ENCODE measurements around the gene ORM1. TPM values are rescaled to one million over a fixed set of nuclear protein-coding genes. Genes with fewer than 3 reads are reported as not detected.

ORM1 gene
- total and polyA plus RNA-seq, 2 donors (not counting 3 experiments of a cell fraction or from before 2014, with no cell fraction given), result not detected

DNA sequence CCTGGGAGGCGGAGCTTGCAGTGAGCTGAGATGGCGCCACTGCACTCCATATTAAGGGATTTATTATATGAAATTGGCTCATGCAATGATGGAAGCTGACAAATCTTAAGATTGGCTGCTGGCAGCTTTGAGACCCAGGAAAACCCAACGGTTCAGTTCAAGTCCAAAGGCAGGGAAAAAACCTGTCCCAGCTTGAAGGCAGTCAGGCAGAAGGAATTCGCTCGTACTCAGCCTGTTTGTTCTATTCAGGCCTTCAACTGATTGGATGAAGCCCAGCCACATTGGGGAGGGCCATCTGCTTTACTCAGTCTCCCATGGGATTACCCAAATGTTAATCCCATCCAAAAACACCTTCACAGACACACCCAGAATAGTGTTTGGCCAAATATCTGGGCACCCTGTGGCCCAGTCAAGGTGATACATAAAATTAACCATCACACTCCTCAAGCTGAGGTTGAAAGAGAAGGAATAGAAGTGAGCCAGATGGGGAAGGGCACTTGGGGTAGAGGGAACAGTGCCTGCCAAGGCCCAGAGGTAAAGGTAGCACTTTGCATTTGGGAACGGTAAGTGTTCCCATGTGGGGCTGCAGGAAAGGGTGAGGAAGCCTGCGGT lies 8.5 kb upstream of the ORM1 start:
- no peak overlapping the region for H3K4me3 ChIP-seq (replicated peaks in 1 of 3; ENCODE audit: insufficient read depth in 1 of 3, low read depth in 1 of 3, low read length in 3 of 3)
- H3K79me2 ChIP-seq (ENCODE audit: control insufficient read depth, insufficient read depth, low read length), result no peaks in the 10 kb centered on the region
- peaks cover 0 to 3% of the 10 kb centered on the region in 2 experiments for H3K27me3 ChIP-seq (ENCODE audit: control insufficient read depth in 2 of 2, insufficient read depth in 2 of 2, low read length in 2 of 2)
- peaks cover 0 to 2% of the 10 kb centered on the region in 2 experiments for H3K36me3 ChIP-seq (ENCODE audit: control insufficient read depth in 2 of 2, extremely low read depth in 1 of 2, insufficient read depth in 2 of 2, low read length in 2 of 2)
- POLR2A ChIA-PET, result no interaction called here
- TF ChIP-seq, protein P1, sequence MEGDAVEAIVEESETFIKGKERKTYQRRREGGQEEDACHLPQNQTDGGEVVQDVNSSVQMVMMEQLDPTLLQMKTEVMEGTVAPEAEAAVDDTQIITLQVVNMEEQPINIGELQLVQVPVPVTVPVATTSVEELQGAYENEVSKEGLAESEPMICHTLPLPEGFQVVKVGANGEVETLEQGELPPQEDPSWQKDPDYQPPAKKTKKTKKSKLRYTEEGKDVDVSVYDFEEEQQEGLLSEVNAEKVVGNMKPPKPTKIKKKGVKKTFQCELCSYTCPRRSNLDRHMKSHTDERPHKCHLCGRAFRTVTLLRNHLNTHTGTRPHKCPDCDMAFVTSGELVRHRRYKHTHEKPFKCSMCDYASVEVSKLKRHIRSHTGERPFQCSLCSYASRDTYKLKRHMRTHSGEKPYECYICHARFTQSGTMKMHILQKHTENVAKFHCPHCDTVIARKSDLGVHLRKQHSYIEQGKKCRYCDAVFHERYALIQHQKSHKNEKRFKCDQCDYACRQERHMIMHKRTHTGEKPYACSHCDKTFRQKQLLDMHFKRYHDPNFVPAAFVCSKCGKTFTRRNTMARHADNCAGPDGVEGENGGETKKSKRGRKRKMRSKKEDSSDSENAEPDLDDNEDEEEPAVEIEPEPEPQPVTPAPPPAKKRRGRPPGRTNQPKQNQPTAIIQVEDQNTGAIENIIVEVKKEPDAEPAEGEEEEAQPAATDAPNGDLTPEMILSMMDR (IDR thresholded peaks at IDR 0.05; ENCODE audit: extremely low read depth in 1 of 2, insufficient read depth in 1 of 2, low read depth in 1 of 2, low read length in 2 of 2), result no peak
- no peaks in the 10 kb centered on the region for H3K9me3 ChIP-seq (replicated peaks; ENCODE audit: control insufficient read depth, insufficient read depth, low read length)
- no peak overlapping the region for H2AFZ ChIP-seq (ENCODE audit: low read depth, low read length)
- H3K9ac ChIP-seq (replicated peaks; ENCODE audit: extremely low read depth, insufficient read depth, low read length), result no peak overlapping the region
- no peaks in the 10 kb centered on the region for H3K9me1 ChIP-seq (replicated peaks; ENCODE audit: control insufficient read depth, extremely low read depth, insufficient read depth, low read length)
- DNase-seq (ENCODE audit: low read depth, low spot score) (no peak), FAIRE-seq (no peak)
- no peaks in the 10 kb centered on the region for H3K4me1 ChIP-seq (ENCODE audit: control insufficient read depth, extremely low read depth, insufficient read depth, low read length)
- intact Hi-C loops (cut with micrococcal nuclease), result no loop called here
- dilution Hi-C loops (cut with MboI; ENCODE audit: extremely low pct_ligation_motif_present, low sequenced_read_pairs), result no loop called here
- BruUV-seq (replicated peaks), result no TSS peak
- H3K4me2 ChIP-seq (ENCODE audit: insufficient read depth, low read length), result no peak overlapping the region
- no peaks in the 10 kb centered on the region for H4K20me1 ChIP-seq (replicated peaks; ENCODE audit: control insufficient read depth, extremely low read depth, insufficient read depth, low read length)
- CTCF ChIA-PET, result interaction anchor here (1.3 to 3.4 kb wide), 3 partner anchors 15 to 206 kb away, joined by 3 to 12 read pairs (median 6); no protein-coding TSS in a partner anchor
- H3K27ac ChIP-seq (ENCODE audit: insufficient read depth, low read depth, low read length), result no peak overlapping the region

DNA sequence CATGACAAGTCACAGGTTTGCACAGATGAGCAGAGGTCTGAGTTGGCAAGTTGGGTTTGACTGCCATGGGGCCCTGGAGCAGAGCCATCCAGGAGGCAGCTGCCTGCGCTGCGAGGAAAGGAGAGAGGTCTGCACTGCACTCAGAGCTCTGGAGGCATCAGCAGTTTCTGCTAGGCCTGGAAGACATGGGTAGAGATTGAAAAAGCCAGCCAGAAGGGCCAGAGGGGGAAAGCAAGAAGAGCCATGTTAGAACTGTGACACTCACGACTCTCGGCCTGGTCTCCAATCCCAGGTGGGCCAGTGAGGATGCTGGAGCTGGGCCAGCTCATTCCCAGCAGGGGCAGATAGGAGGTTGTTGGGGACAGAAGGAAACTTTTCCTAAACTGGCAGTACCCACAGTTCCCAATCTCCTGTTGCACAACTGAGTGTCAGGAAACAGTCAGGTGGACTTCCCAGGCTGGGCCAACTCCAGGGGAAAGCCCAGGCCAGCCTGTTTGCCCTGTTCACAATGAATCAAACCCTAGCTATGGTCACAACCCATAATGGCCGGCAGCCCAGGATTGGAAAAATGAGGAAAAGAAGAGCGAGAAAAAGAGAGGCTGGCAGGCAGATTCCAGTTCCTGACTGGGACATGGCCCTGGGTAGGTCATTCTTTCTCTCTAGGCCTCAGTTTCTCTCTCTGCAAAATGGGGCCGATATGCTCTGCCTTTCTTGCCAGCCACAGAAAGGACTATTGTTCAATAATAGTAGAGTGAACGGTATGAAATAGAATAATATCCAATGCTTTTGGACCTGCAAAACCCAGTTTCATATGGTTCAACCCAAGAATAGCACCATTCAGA lies 7.8 kb upstream of the ORM1 start:
- TF ChIP-seq GATA2 (IDR thresholded peaks at IDR 0.05; ENCODE audit: insufficient read depth, insufficient read length, low read depth, low read length) (no peak), EZH2 (IDR thresholded peaks at IDR 0.05; ENCODE audit: borderline replicate concordance, low read depth, low read length, severe bottlenecking) (no peak)
- H3K79me2 ChIP-seq (ENCODE audit: control insufficient read depth, insufficient read depth, low read length), result no peaks in the 10 kb centered on the region
- FAIRE-seq, result no peak
- DNase-seq (ENCODE audit: low read depth, low spot score), result no peak
- BruUV-seq (replicated peaks), result no TSS peak
- no peak overlapping the region for H3K4me2 ChIP-seq (ENCODE audit: insufficient read depth, low read length)
- ChIA-PET CTCF (interaction anchor here (1.2 to 3.4 kb wide), 3 partner anchors 24 to 438 kb away, joined by 3 to 12 read pairs (median 6); no protein-coding TSS in a partner anchor), POLR2A (no interaction called here)
- no peaks in the 10 kb centered on the region for H4K20me1 ChIP-seq (replicated peaks; ENCODE audit: control insufficient read depth, extremely low read depth, insufficient read depth, low read length)
- no peaks in the 10 kb centered on the region for H3K4me1 ChIP-seq (ENCODE audit: control insufficient read depth, extremely low read depth, insufficient read depth, low read length)
- H3K4me3 ChIP-seq (replicated peaks in 1 of 3; ENCODE audit: insufficient read depth in 1 of 3, low read depth in 1 of 3, low read length in 3 of 3), result no peak overlapping the region
- intact Hi-C loops (cut with micrococcal nuclease) (no loop called here), dilution Hi-C loops (cut with MboI; ENCODE audit: extremely low pct_ligation_motif_present, low sequenced_read_pairs) (no loop called here)
- H3K27ac ChIP-seq (ENCODE audit: insufficient read depth, low read depth, low read length), result no peak overlapping the region
- H2AFZ ChIP-seq (ENCODE audit: low read depth, low read length), result no peak overlapping the region
- no peaks in the 10 kb centered on the region for H3K9me1 ChIP-seq (replicated peaks; ENCODE audit: control insufficient read depth, extremely low read depth, insufficient read depth, low read length)
- H3K36me3 ChIP-seq (ENCODE audit: control insufficient read depth in 2 of 2, extremely low read depth in 1 of 2, insufficient read depth in 2 of 2, low read length in 2 of 2), result peaks cover 0 to 2% of the 10 kb centered on the region in 2 experiments
- H3K9ac ChIP-seq (replicated peaks; ENCODE audit: extremely low read depth, insufficient read depth, low read length), result no peak overlapping the region
- peaks cover 0 to 5% of the 10 kb centered on the region in 2 experiments for H3K27me3 ChIP-seq (ENCODE audit: control insufficient read depth in 2 of 2, insufficient read depth in 2 of 2, low read length in 2 of 2)
- H3K9me3 ChIP-seq (replicated peaks; ENCODE audit: control insufficient read depth, insufficient read depth, low read length), result no peaks in the 10 kb centered on the region
